ENCODE results near the gene NDUFS5.
"Not testable (repeated sequence)": the region's sequence is repeated elsewhere in the genome, so short reads cannot be mapped to it uniquely, and the experiment has no call there.

NDUFS5 gene

DNA sequence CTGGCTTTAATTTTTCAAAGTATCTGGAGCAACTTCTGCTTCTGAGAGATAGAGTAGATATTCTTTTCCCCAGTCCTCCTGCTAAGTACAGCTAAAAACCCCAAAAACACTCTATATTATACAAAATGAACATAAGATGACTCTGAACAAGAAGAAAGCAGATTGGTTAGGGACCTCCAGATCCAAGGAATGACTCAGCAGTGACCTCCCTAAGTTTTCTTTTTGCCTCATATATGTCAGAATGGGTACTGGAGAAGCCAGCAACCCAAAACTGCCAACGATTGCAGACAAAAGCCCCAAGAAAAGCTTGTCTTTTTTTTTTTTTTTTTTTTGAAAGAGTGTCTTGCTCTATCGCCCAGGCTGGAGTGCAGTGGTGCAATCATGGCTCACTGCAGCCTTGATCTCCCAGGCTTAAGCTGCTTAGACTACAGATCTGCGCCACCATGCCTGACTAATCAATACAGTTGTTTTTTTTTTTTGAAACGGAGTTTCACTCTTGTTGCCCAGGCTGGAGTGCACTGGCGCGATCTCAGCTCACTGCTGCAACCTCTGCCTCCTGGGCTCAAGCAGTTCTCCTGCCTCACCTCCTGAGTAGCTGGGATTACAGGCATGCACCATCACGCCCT is 22.7 kb downstream of the NDUFS5 start:
- no peaks in the 10 kb centered on the region for H3K9me3 ChIP-seq (ENCODE audit: insufficient read depth, low read depth, low read length)
- no peak overlapping the region for H3K9ac ChIP-seq (ENCODE audit: low read depth, low read length)
- H3K36me3 ChIP-seq (ENCODE audit: insufficient read depth, low read depth, low read length), result no peaks in the 10 kb centered on the region
- H3K27me3 ChIP-seq (ENCODE audit: insufficient read depth, low read length), result no peaks in the 10 kb centered on the region
- H3K27ac ChIP-seq (ENCODE audit: low read length), result no peak overlapping the region
- no peak overlapping the region for H3K4me3 ChIP-seq (ENCODE audit: low read length)
- peaks cover 9% of the 10 kb centered on the region for H3K4me1 ChIP-seq (ENCODE audit: insufficient read depth, low read length)

DNA sequence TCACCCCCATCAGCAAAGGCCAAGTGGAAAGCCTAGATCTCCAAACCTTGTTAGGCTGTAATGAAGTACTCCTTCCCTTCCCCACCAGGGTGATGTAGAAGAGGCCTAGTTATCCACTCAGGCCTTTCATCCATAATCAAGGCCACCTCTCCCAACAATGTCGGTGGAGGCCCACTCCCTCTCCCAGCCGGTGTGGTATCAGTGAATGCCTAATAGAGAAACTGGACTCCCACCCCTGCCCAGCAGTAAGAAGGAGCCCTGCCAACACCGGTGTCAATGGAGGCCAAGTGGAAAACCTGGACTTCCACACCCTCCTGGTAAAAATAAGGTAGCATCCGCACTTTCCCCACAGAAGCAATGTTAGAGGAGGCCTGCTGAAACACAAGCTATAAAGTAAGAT is 23.9 kb downstream of the NDUFS5 start:
- Histone ChIP-seq H3K9ac (ENCODE audit: low read depth, low read length) (no peak overlapping the region), H3K36me3 (ENCODE audit: insufficient read depth, low read depth, low read length) (no peaks in the 10 kb centered on the region), H3K4me1 (ENCODE audit: insufficient read depth, low read length) (peaks cover 9% of the 10 kb centered on the region), H3K27ac (ENCODE audit: low read length) (no peak overlapping the region), H3K4me3 (ENCODE audit: low read length) (no peak overlapping the region), H3K27me3 (ENCODE audit: insufficient read depth, low read length) (no peaks in the 10 kb centered on the region), H3K9me3 (ENCODE audit: insufficient read depth, low read depth, low read length) (no peaks in the 10 kb centered on the region)

DNA sequence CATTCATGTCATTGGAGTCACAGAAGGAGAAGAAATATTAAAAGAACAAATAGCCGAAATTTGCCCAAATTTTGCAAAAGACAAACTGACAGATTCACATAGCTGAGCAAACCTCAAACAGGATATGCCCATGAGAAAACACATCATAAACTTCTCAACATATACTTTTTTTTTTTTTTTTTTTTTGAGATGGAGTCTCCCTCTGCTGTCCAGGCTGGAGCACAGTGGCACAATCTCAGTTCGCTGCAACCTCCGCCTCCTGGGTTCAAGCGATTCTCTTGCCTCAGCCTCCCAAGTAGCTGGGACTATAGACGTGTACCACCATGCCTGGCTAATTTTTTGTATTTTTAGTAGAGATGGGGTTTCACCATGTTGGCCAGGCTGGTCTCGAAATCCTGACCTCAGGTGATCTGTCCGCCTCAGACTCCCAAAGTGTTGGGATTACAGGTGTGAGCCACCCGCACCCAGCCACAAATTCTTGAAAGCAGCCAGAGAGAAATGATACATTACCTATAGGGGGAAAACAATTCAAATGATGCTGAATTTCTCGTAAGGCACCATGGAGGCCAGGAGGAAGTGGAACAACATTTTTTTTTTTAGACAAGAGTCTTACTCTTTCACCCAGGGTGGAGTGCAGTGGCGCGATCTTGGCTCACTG is 25.2 kb downstream of the NDUFS5 start:
- H3K9ac ChIP-seq (ENCODE audit: low read depth, low read length); H3K27me3 ChIP-seq (ENCODE audit: insufficient read depth, low read length); H3K9me3 ChIP-seq (ENCODE audit: insufficient read depth, low read depth, low read length); H3K4me1 ChIP-seq (ENCODE audit: insufficient read depth, low read length); H3K27ac ChIP-seq (ENCODE audit: low read length); H3K36me3 ChIP-seq (ENCODE audit: insufficient read depth, low read depth, low read length); H3K4me3 ChIP-seq (ENCODE audit: low read length): not testable (repeated sequence)

DNA sequence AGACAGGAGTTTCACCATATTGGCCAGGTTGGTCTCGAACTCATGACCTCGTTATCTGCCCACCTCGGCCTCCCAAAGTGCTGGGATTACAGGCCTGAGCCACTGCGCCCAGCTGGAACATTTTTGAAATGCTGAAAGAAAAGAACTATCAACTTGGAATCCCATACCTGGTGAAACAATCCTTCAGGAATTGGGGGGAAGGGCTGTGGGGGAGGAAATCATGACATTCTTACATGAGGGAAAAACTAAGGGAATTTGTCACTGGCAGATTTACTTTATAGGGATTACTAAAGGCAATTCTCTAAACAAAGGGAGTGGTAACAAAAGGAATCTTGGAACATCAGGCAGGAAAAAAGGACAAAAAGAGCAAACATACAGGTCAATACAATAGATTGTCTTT is 25.8 kb downstream of the NDUFS5 start:
- Histone ChIP-seq H3K9me3 (ENCODE audit: insufficient read depth, low read depth, low read length) (no peaks in the 10 kb centered on the region), H3K4me1 (ENCODE audit: insufficient read depth, low read length) (peaks cover 6% of the 10 kb centered on the region), H3K27me3 (ENCODE audit: insufficient read depth, low read length) (no peaks in the 10 kb centered on the region), H3K9ac (ENCODE audit: low read depth, low read length) (no peak overlapping the region), H3K27ac (ENCODE audit: low read length) (no peak overlapping the region), H3K4me3 (ENCODE audit: low read length) (no peak overlapping the region), H3K36me3 (ENCODE audit: insufficient read depth, low read depth, low read length) (no peaks in the 10 kb centered on the region)

DNA sequence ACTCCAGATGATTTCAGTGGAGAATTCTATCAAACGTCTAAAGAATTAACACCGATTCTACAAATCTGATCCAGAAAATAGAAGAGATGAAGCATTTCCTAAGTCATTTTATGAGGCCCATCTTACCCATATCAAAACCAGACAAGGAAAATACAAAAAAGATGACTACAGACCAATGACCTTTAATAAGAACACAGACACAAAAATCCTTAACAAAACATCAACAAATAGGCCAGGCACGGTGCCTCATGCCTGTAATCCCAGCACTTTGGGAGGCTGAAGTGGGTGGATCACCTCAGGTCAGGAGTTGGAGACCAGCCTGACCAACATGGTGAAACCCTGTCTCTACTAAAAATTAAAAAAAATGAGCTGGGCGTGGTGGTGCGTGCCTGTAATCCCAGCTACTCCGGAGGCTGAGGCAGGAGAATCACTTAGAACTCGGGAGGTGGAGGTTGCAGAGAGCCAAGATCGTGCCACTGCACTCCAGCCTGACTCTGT is 29.1 kb downstream of the NDUFS5 start:
- H3K9me3 ChIP-seq (ENCODE audit: insufficient read depth, low read depth, low read length); H3K9ac ChIP-seq (ENCODE audit: low read depth, low read length); H3K27ac ChIP-seq (ENCODE audit: low read length); H3K4me1 ChIP-seq (ENCODE audit: insufficient read depth, low read length); H3K27me3 ChIP-seq (ENCODE audit: insufficient read depth, low read length); H3K36me3 ChIP-seq (ENCODE audit: insufficient read depth, low read depth, low read length); H3K4me3 ChIP-seq (ENCODE audit: low read length): not testable (repeated sequence)

DNA sequence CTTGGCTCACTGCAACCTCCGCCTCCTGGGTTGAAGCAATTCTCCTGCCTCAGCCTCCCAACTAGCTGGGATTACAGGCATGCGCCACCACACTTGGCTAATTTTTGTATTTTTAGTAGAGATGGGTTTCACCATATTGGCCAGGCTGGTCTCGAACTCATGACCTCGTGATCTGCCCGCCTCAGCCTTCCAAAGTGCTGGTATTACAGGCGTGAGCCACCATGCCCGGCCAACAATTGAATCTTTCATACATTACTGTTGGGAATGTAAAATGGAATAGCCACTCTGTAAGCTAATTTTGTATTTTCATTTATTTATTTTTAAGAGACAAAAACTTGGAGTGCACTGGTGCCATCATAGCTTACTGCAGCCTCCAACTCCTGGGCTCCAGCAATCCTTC is 35.4 kb downstream of the NDUFS5 start:
- H3K36me3 ChIP-seq (ENCODE audit: insufficient read depth, low read depth, low read length); H3K9me3 ChIP-seq (ENCODE audit: insufficient read depth, low read depth, low read length); H3K4me3 ChIP-seq (ENCODE audit: low read length); H3K9ac ChIP-seq (ENCODE audit: low read depth, low read length); H3K4me1 ChIP-seq (ENCODE audit: insufficient read depth, low read length); H3K27me3 ChIP-seq (ENCODE audit: insufficient read depth, low read length); H3K27ac ChIP-seq (ENCODE audit: low read length): not testable (repeated sequence)

DNA sequence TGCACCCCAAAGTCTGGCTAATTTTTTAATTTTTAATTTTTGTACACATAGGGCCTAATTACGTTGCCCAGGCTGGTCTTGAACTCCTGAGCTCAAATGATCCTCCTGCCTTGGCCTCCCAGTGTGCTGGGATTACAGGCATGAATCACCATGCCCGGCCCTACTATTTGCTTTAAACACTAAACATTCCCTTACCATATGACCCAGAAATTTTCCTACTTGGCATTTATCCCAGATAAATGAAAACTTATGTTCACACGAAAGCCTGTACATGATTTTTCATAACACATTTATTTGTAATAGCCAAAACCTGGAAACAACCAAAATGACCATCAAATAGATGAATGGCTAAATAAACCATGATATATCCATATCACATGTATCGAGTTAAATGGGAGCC is 35.8 kb downstream of the NDUFS5 start:
- no peak overlapping the region for H3K27ac ChIP-seq (ENCODE audit: low read length)
- no peaks in the 10 kb centered on the region for H3K4me1 ChIP-seq (ENCODE audit: insufficient read depth, low read length)
- H3K9ac ChIP-seq (ENCODE audit: low read depth, low read length), result no peak overlapping the region
- H3K9me3 ChIP-seq (ENCODE audit: insufficient read depth, low read depth, low read length), result no peaks in the 10 kb centered on the region
- H3K27me3 ChIP-seq (ENCODE audit: insufficient read depth, low read length), result no peaks in the 10 kb centered on the region
- H3K36me3 ChIP-seq (ENCODE audit: insufficient read depth, low read depth, low read length), result no peaks in the 10 kb centered on the region
- no peak overlapping the region for H3K4me3 ChIP-seq (ENCODE audit: low read length)

DNA sequence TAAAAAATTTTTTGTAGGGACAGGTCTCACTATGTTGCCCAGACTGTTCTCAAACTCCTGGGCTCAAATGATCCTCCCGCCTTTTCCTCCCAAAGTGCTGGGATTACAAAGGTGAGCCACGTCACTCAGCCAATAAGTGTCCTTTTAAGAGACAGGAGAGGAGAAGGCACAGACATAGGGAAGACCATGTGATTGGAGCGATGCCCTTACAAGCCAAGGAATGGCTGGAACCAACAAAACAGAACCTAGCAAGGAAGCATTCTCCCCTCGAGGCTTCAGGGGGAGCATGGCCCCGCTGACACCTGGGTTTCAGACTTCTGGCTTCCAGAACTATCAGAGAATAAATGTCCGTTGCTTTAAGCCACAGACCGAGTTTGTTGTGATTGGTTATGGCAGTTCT is 37.0 kb downstream of the NDUFS5 start:
- Histone ChIP-seq H3K9me3 (ENCODE audit: insufficient read depth, low read depth, low read length) (no peaks in the 10 kb centered on the region), H3K27me3 (ENCODE audit: insufficient read depth, low read length) (no peaks in the 10 kb centered on the region), H3K27ac (ENCODE audit: low read length) (no peak overlapping the region), H3K4me3 (ENCODE audit: low read length) (no peak overlapping the region), H3K9ac (ENCODE audit: low read depth, low read length) (no peak overlapping the region), H3K36me3 (ENCODE audit: insufficient read depth, low read depth, low read length) (no peaks in the 10 kb centered on the region), H3K4me1 (ENCODE audit: insufficient read depth, low read length) (no peaks in the 10 kb centered on the region)

DNA sequence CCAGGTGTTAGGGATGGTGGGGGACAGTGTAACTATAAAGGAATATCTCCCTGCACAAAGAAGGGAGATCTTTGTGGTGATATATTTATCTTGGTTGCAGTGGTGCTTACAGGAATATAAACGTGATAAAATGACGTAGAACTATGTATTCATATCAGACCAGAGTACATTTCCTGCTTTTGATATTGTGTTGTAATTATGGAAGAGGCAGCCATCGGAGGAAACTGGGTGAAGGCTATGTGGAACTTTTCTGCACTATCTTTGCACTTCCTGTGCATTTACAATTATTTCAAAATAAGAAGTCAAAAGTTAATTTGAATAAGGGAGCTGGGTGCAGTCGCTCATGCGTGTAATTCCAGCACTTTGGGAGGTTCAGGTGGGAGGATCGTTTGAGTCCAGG is 37.6 kb downstream of the NDUFS5 start:
- Histone ChIP-seq H3K4me1 (ENCODE audit: insufficient read depth, low read length) (no peaks in the 10 kb centered on the region), H3K27ac (ENCODE audit: low read length) (no peak overlapping the region), H3K4me3 (ENCODE audit: low read length) (no peak overlapping the region), H3K9ac (ENCODE audit: low read depth, low read length) (no peak overlapping the region), H3K36me3 (ENCODE audit: insufficient read depth, low read depth, low read length) (no peaks in the 10 kb centered on the region), H3K27me3 (ENCODE audit: insufficient read depth, low read length) (no peaks in the 10 kb centered on the region), H3K9me3 (ENCODE audit: insufficient read depth, low read depth, low read length) (no peaks in the 10 kb centered on the region)

DNA sequence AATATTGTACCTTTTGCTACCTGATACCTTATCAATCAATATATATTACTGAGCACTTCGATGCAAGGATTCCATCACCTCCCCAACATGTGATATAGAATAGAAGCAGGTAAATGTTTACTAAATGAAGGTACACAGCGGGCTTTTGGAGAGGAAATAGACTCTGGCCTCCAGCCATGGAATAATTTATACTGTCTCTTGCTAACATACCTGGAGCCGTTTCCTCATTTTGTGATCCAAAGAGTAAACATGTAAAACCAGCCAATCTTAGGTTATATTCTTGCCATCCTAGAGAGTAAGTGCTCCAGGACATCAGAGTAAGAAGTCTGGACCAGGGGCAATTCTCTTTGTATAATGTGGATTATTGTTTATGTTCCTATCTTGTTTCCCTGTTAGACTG is 39.4 kb downstream of the NDUFS5 start:
- H3K4me3 ChIP-seq (ENCODE audit: low read length), result no peak overlapping the region
- H3K9me3 ChIP-seq (ENCODE audit: insufficient read depth, low read depth, low read length), result no peaks in the 10 kb centered on the region
- H3K9ac ChIP-seq (ENCODE audit: low read depth, low read length), result no peak overlapping the region
- H3K27ac ChIP-seq (ENCODE audit: low read length), result no peak overlapping the region
- no peaks in the 10 kb centered on the region for H3K27me3 ChIP-seq (ENCODE audit: insufficient read depth, low read length)
- H3K36me3 ChIP-seq (ENCODE audit: insufficient read depth, low read depth, low read length), result no peaks in the 10 kb centered on the region
- no peaks in the 10 kb centered on the region for H3K4me1 ChIP-seq (ENCODE audit: insufficient read depth, low read length)

DNA sequence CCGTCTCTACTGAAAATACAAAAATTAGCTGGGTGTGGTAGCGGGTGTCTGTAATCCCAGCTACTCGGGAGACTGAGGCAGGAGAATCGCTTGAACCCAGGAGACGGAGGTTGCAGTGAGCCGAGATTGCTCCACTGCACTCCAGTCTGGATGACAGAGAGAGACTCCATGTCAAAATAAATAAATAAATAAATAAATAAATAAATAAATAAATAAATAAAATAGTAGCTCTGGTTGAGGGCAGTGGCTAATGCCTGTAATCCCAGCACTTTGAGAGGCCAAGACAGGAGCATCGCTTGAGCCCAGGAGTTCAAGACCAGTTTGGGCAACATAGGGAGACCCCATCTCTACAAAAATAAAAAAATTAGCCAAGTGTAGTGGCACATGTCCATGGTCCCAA is 42.1 kb downstream of the NDUFS5 start:
- not testable (repeated sequence) for H3K9me3 ChIP-seq (ENCODE audit: insufficient read depth, low read depth, low read length); H3K27me3 ChIP-seq (ENCODE audit: insufficient read depth, low read length)

DNA sequence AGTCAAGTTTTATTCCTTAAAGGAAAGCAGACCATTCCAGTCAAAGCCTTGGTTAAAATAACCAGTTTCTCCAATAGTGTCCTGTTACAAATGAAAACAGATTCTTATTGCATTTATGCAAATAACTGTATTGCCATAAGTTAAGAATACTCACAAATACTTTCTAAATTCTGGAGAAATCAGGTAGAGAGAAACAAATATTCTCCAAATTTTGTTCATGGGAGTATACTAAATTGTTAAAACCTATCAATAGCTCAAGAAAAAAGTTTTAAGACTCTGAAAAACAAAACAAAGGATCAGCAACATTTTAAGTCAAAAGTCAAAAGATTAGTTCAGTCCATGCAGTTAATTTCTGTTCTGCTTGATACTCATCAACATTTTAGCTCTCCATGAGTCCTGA is 45.4 kb downstream of the NDUFS5 start:
- not testable (repeated sequence) for H3K27me3 ChIP-seq (ENCODE audit: insufficient read depth, low read length); H3K9ac ChIP-seq (ENCODE audit: low read depth, low read length); H3K4me3 ChIP-seq (ENCODE audit: low read length); H3K9me3 ChIP-seq (ENCODE audit: insufficient read depth, low read depth, low read length); H3K4me1 ChIP-seq (ENCODE audit: insufficient read depth, low read length); H3K36me3 ChIP-seq (ENCODE audit: insufficient read depth, low read depth, low read length); H3K27ac ChIP-seq (ENCODE audit: low read length)

More for the DNA sequence above, 42.1 kb downstream of the NDUFS5 start:
- not testable (repeated sequence) for H3K4me3 ChIP-seq (ENCODE audit: low read length); H3K27ac ChIP-seq (ENCODE audit: low read length); H3K36me3 ChIP-seq (ENCODE audit: insufficient read depth, low read depth, low read length); H3K4me1 ChIP-seq (ENCODE audit: insufficient read depth, low read length); H3K9ac ChIP-seq (ENCODE audit: low read depth, low read length)

All from iPS-20b (cell line).